ENCODE results near the gene RHBDF2. TPM values are rescaled to one million over a fixed set of nuclear protein-coding genes. Genes with fewer than 3 reads are reported as not detected.
A peak's percentile ranks its signal among the peaks of the same experiment; 100 is the strongest.
"Not testable (repeated sequence)": the region's sequence is repeated elsewhere in the genome, so short reads cannot be mapped to it uniquely, and the experiment has no call there.

Gene RHBDF2
- total RNA-seq, 4 donors from 2014 or later = 45.9 to 82.6 (median 52.6) TPM

- H3K4me1 ChIP-seq = peaks cover 23% of the 10 kb centered on the region
- H3K27me3 ChIP-seq = no peaks in the 10 kb centered on the region
- no peaks in the 10 kb centered on the region for H3K9me3 ChIP-seq
- DNase-seq (ENCODE audit: low spot score in 2 of 2) = peak; percentile 93
- H3K27ac ChIP-seq = peak overlapping the region; percentile 74
- H3K36me3 ChIP-seq = no peaks in the 10 kb centered on the region
- peak overlapping the region; percentile 16 for H3K4me3 ChIP-seq
- no peak for TF ChIP-seq CTCF (IDR thresholded peaks at IDR 0.05)
- peak in 1 of 2 donors; percentile 25 for TF ChIP-seq POLR2A (IDR thresholded peaks at IDR 0.05)
- peak in 2 of 3 donors; percentile 49 to 80 for TF ChIP-seq POLR2AphosphoS5 (IDR thresholded peaks at IDR 0.05)
- 16% methylated on average over 17 of the region's 22 CpGs for WGBS
These were observed 14.2 kb upstream of the RHBDF2 start for GRCh38 chr17:76515274-76515949.

- not testable (repeated sequence) for H3K4me3 ChIP-seq; H3K27me3 ChIP-seq; H3K27ac ChIP-seq; H3K9me3 ChIP-seq; DNase-seq (ENCODE audit: low spot score in 2 of 2); H3K36me3 ChIP-seq
- peaks cover 23% of the 10 kb centered on the region for H3K4me1 ChIP-seq
- 86% methylated on average over 6 of the region's 6 CpGs for WGBS
These were observed 13.1 kb upstream of the RHBDF2 start for GRCh38 chr17:76514355-76514754.

DNA sequence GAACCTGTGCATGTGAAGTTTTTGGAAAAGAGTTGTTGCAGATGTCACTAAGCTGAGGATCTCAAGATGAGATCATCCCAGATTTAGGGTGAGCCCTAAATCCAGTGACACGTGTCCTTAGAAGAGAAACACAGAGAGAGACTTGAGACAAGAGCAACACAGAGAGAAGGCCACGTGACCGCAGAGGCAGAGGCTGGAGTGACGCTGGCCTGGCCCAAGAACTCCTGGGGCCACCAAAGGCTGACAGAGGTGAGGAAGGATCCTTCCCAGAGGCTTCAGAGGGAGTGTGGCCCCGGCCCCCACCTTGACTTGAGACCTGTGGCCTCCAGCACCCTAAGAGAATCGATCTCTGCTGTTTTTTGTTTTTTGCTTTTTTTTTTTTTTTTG, 12.1 kb upstream of the RHBDF2 start:
- Histone ChIP-seq H3K27me3 (no peaks in the 10 kb centered on the region), H3K4me1 (peaks cover 23% of the 10 kb centered on the region), H3K4me3 (no peak overlapping the region), H3K36me3 (no peaks in the 10 kb centered on the region), H3K9me3 (no peaks in the 10 kb centered on the region), H3K27ac (no peak overlapping the region)
- 75% methylated on average over 6 of the region's 6 CpGs for WGBS
- TF ChIP-seq POLR2AphosphoS5 (IDR thresholded peaks at IDR 0.05) (no peak), CTCF (IDR thresholded peaks at IDR 0.05) (no peak), POLR2A (IDR thresholded peaks at IDR 0.05) (no peak), EP300 (IDR thresholded peaks at IDR 0.05) (no peak)
- no peak for DNase-seq (ENCODE audit: low spot score in 2 of 2)

GRCh38 chr17:76512366-76513305, 11.4 kb upstream of the RHBDF2 start:
- Histone ChIP-seq H3K4me3 (no peak overlapping the region), H3K9me3 (no peaks in the 10 kb centered on the region), H3K27me3 (no peaks in the 10 kb centered on the region), H3K27ac (no peak overlapping the region), H3K36me3 (no peaks in the 10 kb centered on the region), H3K4me1 (peaks cover 23% of the 10 kb centered on the region)
- WGBS = 81% methylated on average over 20 of the region's 22 CpGs
- DNase-seq (ENCODE audit: low spot score in 2 of 2) = no peak
- TF ChIP-seq POLR2A (IDR thresholded peaks at IDR 0.05) = no peak
- TF ChIP-seq POLR2AphosphoS5 (IDR thresholded peaks at IDR 0.05) = no peak
- TF ChIP-seq CTCF (IDR thresholded peaks at IDR 0.05) = no peak
- no peak for TF ChIP-seq EP300 (IDR thresholded peaks at IDR 0.05)

- Histone ChIP-seq H3K27me3 (no peaks in the 10 kb centered on the region), H3K4me1 (peaks cover 23% of the 10 kb centered on the region), H3K27ac (no peak overlapping the region), H3K9me3 (no peaks in the 10 kb centered on the region), H3K36me3 (no peaks in the 10 kb centered on the region), H3K4me3 (no peak overlapping the region)
- no peak for TF ChIP-seq POLR2AphosphoS5 (IDR thresholded peaks at IDR 0.05)
- TF ChIP-seq POLR2A (IDR thresholded peaks at IDR 0.05) = no peak
- TF ChIP-seq CTCF (IDR thresholded peaks at IDR 0.05) = no peak
- no peak for TF ChIP-seq EP300 (IDR thresholded peaks at IDR 0.05)
- WGBS = 82% methylated on average over 13 of the region's 13 CpGs
- no peak for DNase-seq (ENCODE audit: low spot score in 2 of 2)
These were observed 10.6 kb upstream of the RHBDF2 start for GRCh38 chr17:76511668-76512365.

Data from suprapubic skin (tissue), 4 donors.